Stimulated activated CD8-positive, alpha-beta memory T cell treated with anti-CD3 and anti-CD28 coated beads, Interleukin-2, amount 100 ng/mL, for 1 hour (primary cell): Measurements from ENCODE around the gene ARHGAP24.
"Not testable (repeated sequence)": the region's sequence is repeated elsewhere in the genome, so short reads cannot be mapped to it uniquely, and the experiment has no call there.

ENCODE experiments used
- DNase-seq, 2 donors: peaks; one replicate each; pipeline ENCODE4 v3.0.0-alpha.2; 2020; ENCODE audit warnings: low read depth in 2 of 2

ARHGAP24 gene

DNA sequence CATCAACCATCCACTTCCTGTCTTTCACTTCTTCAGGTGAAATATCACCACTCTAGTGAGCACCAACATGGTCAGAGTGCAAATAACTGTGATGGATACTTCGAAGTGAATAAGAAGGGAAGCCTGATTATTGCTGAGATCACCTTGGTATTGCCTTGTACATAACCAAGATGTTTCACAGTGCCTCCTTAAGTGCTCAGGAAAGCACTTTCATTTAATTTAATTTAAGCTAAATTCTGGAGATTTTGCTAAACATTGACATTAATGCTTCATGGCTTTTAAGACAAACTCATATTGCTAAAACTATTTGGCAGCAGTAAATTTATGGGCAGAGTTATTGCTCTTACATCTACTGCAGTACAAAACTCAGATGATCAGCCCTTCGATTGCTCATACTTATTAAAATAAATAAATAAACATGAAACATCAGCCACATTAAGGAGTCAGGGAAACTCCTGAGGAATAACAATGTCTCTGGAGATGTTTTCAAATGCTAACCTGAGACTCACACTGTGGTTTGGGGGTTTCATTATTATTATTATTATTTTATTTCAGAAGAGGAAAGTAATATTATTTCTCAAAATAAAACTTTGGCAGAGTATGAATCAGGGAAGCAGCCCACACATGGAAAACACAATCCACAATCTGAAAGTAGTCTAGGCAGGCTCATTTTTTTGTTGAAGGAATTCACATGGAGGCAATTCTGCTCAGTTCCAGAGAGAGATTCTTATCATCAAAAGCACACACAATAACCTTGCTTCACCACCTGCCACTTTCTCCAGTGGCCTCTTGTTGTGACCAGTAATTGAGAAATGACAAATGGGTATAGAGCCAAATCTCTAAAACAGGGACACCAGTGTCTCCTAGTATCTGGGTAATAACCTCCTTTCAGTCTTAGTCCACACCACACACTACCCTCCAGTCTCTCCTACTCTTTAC, 540.7 kb downstream of the ARHGAP24 start:
- no peak for DNase-seq

DNA sequence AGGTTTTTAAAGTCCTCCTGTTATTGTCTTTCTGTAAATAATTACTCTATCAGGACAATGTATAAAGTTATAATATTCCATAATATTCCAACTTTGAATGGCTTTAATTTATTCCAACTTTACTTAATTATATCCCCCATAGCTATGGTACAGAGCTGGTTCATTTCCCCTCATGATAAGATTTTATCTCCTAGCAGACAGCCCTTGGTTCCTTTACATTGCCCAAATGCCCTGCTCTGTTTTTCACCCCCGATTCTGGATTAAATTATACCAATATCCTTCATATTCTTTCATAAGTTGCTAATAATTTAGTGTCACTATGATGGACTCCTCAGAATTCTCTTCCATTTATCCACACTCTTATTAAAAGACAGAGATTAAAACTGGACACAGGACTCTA, 544.4 kb downstream of the ARHGAP24 start:
- no peak for DNase-seq

DNA sequence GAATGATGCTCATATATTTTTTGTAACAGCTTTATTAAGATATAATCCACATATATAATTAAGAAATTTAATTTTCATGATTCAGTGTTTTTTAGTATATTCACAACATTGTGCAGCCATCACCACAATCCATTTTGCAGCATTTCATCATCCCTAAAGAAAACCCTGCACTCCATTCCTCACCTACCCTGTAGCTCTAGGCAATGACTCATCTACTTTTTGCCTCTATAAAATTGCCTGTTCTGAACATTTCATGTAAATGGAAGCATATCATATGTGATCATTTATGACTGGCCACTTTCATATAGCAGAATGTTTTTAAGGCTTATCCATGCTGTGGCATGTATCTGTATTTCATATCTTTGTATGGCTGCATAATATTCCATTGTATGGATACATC, 545.0 kb downstream of the ARHGAP24 start:
- DNase-seq, result no peak

DNA sequence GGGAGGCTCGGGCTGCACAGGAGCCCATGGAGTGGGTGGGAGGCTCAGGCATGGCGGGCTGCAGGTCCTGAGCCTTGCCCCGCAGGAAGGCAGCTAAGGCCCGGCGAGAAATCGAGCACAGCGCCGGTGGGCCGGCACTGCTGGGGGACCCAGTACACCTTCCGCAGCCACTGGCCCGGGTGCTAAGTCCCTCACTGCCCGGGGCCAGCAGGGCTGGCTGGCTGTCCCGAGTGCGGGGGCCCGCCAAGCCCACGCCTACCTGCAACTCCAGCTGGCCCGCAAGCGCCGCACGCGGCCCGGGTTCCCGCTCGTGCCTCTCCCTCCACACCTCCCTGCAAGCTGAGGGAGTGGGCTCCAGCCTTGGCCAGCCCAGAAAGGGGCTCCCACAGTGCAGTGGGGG, 546.7 kb downstream of the ARHGAP24 start:
- DNase-seq, result not testable (repeated sequence)

DNA sequence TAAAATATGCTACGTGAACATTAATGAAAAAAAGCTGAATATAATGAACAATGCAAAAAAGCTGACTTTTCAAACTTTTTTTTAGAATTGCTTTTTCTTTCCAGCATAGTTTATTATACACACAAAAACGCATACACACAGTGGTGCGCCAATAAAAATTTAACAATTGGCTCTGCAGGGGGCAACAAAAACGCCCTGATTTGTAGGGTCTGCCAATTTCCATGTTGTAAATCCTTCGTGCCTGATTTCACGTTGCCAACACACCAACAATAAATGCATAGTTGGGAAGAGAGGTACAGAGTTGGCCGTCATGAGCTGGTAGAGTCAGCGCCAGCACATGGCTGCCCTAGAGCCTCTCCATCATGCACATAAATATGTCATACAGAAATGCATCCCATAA, 551.8 kb downstream of the ARHGAP24 start:
- no peak for DNase-seq

DNA sequence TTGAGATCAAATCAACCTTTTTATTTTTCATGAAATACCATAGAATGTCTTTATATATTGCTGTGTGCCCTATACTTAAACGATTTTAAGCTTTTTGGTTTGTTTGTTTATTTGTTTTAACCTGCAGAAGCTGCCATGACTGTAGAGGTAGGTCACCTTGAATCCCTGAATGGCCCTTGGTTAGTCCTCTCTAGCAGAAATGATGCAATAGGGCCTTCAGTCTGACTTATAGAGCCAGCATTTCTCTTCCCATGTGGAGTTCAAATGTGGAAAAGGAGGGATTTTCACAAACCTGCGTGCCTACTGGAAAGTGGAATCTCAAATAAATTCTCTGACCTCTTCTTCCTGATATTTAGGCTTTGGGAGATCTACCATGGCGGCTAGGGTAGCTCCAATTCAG, 557.0 kb downstream of the ARHGAP24 start:
- no peak for DNase-seq

- no peak for DNase-seq
Measured at GRCh38 chr4:86032476-86033022, 557.6 kb downstream of the ARHGAP24 start.

- no peak for DNase-seq
Measured at GRCh38 chr4:86033171-86033570, 558.2 kb downstream of the ARHGAP24 start.

DNA sequence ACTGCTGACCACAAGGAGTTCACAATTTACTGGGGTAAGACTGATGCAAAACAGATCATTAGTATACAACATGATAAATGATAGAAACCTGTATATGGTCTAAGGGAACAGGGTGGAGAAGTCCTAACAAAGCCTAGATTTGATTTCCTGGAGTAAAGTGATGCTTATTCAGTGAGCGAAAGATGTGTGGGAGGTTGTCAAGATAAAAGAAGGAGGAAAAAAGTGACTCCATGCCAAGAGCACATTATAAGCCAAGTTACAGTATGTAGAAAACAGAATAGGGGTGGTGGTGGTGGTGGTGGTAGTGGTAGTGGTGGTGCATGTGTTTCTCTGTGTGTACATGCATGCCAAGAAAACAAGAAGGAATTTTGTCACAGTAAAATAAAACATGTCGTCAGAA, 559.7 kb downstream of the ARHGAP24 start:
- DNase-seq, result no peak

- DNase-seq, result no peak
Measured at GRCh38 chr4:86035688-86036087, 560.7 kb downstream of the ARHGAP24 start.

DNA sequence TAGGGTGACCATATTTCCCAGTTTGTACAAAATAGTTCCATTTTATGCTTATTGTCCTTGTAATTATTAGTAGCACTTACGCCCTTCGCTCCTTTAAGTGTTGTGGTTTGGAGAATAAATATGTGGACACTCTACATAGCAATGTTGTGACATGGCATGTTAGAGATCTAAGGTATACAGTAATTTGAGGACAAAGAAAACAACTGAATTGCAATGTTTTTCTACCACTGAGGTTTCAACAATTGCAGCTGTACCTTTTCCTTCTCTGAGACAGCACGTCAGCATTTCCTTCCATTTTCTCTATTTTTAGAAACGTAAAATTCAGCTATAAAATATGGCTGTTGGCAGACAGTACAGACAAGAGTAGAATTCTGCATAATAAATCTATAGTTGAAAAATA, 561.8 kb downstream of the ARHGAP24 start:
- no peak for DNase-seq

DNA sequence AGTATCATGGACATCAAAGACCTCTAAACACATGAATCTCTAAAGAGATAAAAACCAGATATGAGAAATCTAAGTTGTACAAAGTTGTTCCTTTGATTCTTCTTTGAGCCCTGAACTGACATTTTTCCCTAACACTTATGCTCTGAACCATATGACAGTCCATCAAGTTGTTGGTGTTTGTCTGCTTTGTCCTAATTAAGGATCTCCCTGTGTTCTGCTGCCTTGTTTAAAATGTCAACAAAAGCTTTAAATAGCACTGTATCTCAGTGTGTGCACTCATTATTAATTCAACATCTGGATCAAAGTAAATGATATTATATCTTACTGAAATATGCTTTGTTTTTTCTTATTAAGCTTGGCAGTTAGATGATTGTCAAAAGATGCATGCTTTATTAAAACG, 563.1 kb downstream of the ARHGAP24 start:
- DNase-seq, result no peak

- no peak for DNase-seq
Measured at GRCh38 chr4:86043755-86044592, 569.0 kb downstream of the ARHGAP24 start.

DNA sequence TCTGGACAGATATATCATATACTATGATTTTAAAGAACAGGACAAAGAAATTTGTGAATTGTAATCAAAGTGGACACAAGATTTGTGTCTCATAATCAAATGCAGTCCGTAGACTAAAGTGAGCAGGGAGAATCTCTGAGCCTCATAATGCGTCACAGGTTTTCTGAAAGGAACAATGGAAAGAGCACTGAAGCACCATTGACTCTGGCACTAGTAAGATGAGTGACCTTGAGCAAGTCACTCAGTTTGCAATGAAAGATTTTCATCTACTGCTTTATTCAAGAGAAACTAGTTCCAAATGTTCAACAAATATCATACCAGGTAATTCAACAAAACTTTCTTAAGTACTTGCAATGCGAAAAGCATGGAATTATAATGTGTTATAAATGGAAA, 569.6 kb downstream of the ARHGAP24 start:
- no peak for DNase-seq

- DNase-seq, result no peak
Measured at GRCh38 chr4:86048426-86048825, 573.5 kb downstream of the ARHGAP24 start.

- DNase-seq, result no peak
Measured at GRCh38 chr4:86050496-86050895, 575.5 kb downstream of the ARHGAP24 start.
